Measurements from ENCODE around the gene NMUR2.

DNA sequence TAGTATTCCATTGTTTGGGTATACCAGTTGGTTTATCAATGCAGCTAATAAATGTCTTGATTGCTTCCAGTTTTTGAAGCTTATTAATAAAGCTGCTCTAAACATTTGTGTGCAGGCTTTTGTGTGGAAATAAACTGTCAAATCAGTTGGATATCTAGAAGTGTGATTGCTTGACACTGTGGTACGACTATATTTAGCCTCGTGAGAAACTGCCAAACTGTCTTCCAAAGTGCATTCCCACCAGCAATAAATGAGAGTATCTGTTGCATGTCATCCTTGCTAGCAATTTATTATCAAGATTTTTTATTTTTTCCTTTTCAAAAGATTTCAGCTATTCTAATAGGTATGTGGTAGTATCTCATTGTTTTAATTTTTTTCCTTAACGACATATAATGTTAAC lies 37.5 kb downstream of the NMUR2 start:
- TF ChIP-seq, protein P1, sequence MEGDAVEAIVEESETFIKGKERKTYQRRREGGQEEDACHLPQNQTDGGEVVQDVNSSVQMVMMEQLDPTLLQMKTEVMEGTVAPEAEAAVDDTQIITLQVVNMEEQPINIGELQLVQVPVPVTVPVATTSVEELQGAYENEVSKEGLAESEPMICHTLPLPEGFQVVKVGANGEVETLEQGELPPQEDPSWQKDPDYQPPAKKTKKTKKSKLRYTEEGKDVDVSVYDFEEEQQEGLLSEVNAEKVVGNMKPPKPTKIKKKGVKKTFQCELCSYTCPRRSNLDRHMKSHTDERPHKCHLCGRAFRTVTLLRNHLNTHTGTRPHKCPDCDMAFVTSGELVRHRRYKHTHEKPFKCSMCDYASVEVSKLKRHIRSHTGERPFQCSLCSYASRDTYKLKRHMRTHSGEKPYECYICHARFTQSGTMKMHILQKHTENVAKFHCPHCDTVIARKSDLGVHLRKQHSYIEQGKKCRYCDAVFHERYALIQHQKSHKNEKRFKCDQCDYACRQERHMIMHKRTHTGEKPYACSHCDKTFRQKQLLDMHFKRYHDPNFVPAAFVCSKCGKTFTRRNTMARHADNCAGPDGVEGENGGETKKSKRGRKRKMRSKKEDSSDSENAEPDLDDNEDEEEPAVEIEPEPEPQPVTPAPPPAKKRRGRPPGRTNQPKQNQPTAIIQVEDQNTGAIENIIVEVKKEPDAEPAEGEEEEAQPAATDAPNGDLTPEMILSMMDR (tag by site-specific recombination; IDR thresholded peaks at IDR 0.05), result no peak
- TF ChIP-seq HOXC10 (CRISPR knock-in tag; IDR thresholded peaks at IDR 0.05) (no peak), SP2 (tag by site-specific recombination; IDR thresholded peaks at IDR 0.05) (no peak), ZBTB21 (tag by site-specific recombination; IDR thresholded peaks at IDR 0.05) (no peak)
